ENCODE data around the gene QSOX1. TPM values are rescaled to one million over a fixed set of nuclear protein-coding genes. Genes with fewer than 3 reads are reported as not detected.

The QSOX1 gene
- total RNA-seq, 2 experiments from 2014 or later, result 38.9 to 40.9 TPM

- ChIA-PET POLR2A (no interaction called here), CTCF (interaction anchor here (1.1 kb wide), 1 partner anchor 14 kb away, joined by 3 read pairs; no protein-coding TSS in a partner anchor)
Measured at GRCh38 chr1:180145446-180145845, 9.2 kb upstream of the QSOX1 start.

GRCh38 chr1:180150982-180151381 lies 3.7 kb upstream of the QSOX1 start:
- CTCF ChIA-PET, result no interaction called here
- POLR2A ChIA-PET, result no interaction called here

DNA sequence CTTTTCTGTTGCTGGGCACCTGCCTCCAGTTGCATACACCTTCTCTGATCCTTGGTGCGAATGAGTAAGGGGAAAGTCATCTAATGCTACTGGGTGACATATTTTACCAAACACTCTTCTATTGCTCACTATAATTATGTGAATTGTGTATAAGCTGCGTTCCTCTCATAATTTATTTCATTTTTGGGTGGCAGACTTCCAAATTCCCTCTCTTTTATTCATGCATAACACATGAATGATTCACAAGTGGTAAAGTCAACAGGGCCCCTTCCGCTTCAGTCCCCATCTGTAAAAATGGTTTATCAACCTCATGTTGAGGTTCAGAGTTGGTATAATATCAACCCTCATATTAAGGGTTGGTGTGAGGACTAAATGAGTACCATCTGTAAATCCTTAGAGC lies 3.2 kb upstream of the QSOX1 start:
- CTCF ChIA-PET, result no interaction called here
- POLR2A ChIA-PET, result no interaction called here

- ChIA-PET CTCF (no interaction called here), POLR2A (no interaction called here)
Measured at GRCh38 chr1:180152588-180152987, 2.1 kb upstream of the QSOX1 start.

GRCh38 chr1:180153032-180153431 lies 1.6 kb upstream of the QSOX1 start:
- CTCF ChIA-PET, result no interaction called here
- POLR2A ChIA-PET, result no interaction called here

- ChIA-PET CTCF (interaction anchor here (2.0 kb wide), 1 partner anchor 14 kb away, joined by 9 read pairs; no protein-coding TSS in a partner anchor), POLR2A (no interaction called here)
Measured at GRCh38 chr1:180154003-180154324, 705 bp upstream of the QSOX1 start.

DNA sequence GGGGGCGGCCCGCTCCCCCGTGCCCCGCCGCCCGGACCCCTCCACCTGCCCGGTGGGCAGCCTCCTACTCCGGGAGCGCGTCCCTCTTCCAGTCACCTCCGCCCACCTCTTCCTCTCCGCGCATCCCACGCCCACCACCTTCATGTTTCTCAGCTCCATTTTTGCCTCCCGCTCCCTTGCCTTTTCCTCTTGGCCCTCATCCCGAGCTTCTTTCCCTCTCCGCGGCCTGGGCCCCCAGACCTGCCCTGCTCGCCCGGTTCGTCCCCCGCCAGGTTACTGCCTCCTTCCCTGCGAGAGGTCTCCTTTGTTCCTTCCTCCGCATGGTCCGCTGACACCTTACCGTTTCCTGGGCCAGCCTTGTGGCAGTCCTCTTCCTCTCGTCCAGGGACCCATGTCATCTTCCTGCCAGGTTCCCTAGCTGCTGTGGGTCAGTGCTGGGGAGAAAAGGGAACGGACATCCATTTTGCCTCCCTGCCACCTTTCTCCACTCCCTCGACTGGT lies 563 bp downstream of the QSOX1 start:
- ChIA-PET POLR2A (interaction anchor here (0.5 kb wide), 1 partner anchor 347 kb away, joined by 4 read pairs; no protein-coding TSS in a partner anchor), CTCF (interaction anchor here (1.8 to 2.0 kb wide), 2 partner anchors 13 to 24 kb away, joined by 6 to 9 read pairs; no protein-coding TSS in a partner anchor)

DNA sequence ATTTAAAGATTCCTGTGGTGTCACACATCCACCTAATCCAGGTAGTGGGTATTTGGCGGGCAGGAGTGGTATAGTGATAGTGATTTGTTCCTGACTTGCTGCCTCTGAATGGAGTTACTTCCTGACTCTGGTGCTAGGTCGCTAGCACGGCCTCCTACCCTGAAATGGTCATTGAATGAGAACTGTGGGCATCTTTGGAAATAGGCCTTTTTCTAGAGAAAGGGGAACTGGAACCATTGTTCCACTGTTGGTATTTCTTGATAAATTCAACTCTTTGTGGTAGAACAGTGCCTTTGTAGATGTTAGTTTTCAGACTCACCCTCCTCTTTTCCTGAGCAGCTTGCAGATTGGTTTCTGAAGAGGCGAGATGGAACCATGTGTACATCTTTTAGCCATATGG lies 1.5 kb downstream of the QSOX1 start:
- POLR2A ChIA-PET, result no interaction called here
- CTCF ChIA-PET, result interaction anchor here (1.8 kb wide), 1 partner anchor 23 kb away, joined by 6 read pairs; no protein-coding TSS in a partner anchor

GRCh38 chr1:180156631-180157091 lies 2.0 kb downstream of the QSOX1 start:
- POLR2A ChIA-PET, result no interaction called here
- CTCF ChIA-PET, result interaction anchor here (1.8 kb wide), 1 partner anchor 22 kb away, joined by 6 read pairs; no protein-coding TSS in a partner anchor

GRCh38 chr1:180157108-180157507 lies 2.4 kb downstream of the QSOX1 start:
- ChIA-PET CTCF (no interaction called here), POLR2A (no interaction called here)

GRCh38 chr1:180157576-180158057 lies 2.9 kb downstream of the QSOX1 start:
- CTCF ChIA-PET, result no interaction called here
- POLR2A ChIA-PET, result no interaction called here

DNA sequence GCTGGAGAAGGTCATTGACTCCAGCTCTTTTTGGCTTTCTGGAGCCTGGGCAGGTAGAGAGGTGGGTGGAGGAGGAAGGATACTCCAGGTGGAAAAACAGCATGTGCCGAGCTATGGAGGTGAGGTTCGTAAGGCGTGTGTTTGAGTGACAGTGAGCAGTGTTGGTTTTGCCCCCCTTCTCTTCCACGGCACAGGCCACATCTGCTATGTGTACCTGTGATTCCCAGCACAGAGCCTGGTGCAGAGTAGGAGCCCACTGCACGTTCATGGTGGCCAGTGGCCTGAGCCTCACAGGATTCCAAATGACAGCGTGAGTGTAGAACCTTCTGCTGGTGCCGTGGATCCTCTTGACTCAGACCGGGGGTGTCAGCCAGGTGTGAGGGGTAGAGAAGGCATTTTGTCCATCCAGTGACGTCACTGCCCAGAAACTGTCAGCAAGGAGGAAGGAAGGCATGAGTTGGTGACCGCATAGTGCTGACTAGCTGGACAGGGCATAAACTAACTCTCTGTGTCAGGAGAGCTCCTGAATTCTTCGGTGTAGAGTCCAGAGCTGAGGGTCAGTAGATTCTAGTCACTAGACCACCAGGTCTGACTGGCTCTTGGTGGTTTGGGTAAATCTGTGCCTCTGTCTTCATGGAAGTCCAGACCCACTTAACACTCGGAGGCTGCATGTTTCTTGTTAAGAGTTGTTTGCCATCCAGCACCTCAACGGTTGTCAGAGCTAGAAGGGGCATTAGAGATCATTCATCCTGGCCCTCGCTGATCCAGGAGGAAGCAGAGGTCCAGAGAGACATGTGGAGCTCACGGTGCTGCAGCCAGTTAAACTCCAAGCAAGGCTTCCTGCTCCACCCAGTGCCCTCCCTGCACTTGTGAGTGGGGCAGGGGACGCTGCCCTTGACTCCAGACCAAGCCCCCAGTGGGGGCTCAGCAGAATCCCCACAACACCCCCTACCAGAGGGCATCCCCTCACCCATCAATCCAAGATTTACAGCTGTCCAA lies 3.8 kb downstream of the QSOX1 start:
- ChIA-PET POLR2A (no interaction called here), CTCF (interaction anchor here (1.9 kb wide), 1 partner anchor 20 kb away, joined by 5 read pairs; no protein-coding TSS in a partner anchor)

- ChIA-PET CTCF (no interaction called here), POLR2A (no interaction called here)
Measured at GRCh38 chr1:180160357-180160756, 5.7 kb downstream of the QSOX1 start.

- ChIA-PET CTCF (no interaction called here), POLR2A (no interaction called here)
Measured at GRCh38 chr1:180163041-180163440, 8.4 kb downstream of the QSOX1 start.

DNA sequence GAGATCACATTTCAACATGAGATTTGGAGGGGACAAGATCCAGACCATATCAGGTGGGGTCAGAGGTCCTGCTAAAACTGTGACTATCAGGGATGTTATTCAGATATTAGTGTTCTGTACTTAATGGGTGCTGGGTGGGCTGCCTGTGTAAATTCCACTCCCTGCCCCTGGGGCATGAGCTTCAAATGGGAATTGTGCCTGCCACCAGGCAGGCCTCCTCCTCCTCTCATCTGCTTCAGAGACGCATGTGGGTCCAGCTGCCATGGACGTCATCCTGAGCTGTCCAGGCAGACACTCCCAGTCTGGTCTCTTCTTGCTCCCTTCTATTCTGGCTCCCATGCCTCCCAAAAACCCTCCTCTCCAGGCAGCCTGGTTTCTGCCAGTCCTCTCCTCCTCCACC lies 10.4 kb downstream of the QSOX1 start:
- CTCF ChIA-PET, result interaction anchor here (3.4 kb wide), 1 partner anchor 14 kb away, joined by 14 read pairs; no protein-coding TSS in a partner anchor
- POLR2A ChIA-PET, result no interaction called here

DNA sequence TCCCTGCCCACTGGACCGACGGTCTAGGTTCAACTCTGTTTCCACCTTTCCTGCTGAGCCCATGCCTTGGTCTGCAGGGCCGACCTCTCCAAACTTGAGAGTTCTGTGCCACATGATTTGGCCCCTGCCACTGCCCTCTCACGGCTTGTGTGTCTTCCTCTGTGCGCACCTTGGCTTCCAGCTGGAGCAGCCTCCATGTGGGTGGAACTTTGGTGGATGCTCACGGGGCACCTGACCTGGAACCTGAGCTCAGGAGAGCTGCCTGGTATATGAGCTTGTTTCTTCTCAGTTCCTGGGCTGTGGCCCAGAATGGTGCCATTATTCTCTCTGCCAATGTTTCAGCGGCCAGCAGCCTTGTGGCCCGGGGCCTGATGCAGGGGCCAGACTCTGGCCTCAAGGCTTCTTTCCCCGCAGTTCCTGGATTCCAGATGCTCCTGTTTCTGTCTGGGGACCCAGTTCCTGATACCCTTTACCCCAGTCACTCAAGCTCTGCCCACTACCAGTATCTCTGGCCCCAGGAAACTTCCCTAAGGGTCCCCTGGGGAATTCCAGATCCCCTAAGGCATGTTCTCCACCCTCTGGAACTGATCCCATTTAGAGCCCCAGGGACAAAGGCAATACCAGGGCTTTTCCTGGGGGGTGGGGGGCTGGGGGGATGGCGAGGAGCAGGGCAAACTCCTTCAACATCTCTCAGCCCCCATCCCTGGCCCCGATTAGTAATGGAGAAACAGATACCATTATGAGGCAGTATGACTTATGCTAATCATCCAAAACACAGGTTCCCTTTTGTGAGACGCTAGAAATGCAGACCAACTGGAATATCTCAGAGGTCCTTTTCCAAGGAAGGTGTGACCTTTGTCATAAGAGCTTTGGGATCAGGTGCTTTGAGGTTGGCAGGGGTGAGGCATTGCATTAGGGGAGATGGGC lies 11.1 kb downstream of the QSOX1 start:
- ChIA-PET CTCF (interaction anchor here (3.4 kb wide), 1 partner anchor 13 kb away, joined by 14 read pairs; no protein-coding TSS in a partner anchor), POLR2A (no interaction called here)

- POLR2A ChIA-PET, result no interaction called here
- CTCF ChIA-PET, result interaction anchor here (3.4 kb wide), 1 partner anchor 12 kb away, joined by 14 read pairs; no protein-coding TSS in a partner anchor
Measured at GRCh38 chr1:180166436-180166800, 11.7 kb downstream of the QSOX1 start.

DNA sequence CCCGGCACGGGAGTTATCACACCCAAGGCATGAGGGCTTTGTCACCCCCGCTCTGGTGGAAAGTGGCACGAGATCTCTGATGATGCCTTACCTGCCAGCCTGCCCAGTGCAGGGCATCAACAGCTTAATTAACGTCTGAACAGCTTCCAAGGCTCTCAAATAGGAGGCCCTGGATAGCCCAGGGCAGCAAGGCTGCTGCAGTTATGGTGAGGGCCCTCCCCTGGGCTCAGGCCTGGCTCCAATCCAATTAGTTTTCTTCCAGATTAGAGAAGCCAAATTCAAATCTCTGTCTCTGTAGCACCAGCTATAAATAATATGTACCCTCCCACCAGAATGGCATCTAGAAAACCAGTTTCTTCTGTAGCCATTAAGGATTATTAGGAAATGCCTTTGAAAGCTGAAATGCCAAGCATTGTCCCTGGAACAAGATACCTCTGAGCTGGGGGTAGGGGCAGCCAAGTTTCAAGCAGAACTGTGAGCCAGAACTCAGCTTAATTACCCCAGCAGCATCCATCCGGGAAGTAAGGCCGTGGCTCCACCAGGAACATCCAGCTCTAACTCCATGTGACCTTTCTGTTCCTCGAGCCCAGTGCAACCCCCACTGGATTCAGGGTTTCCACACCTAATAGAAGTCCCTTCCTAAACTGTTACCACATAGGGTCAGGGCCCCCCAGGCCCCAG lies 12.5 kb downstream of the QSOX1 start:
- ChIA-PET CTCF (interaction anchor here (1.1 to 3.4 kb wide), 4 partner anchors 11 to 357 kb away, joined by 3 to 14 read pairs (median 6); partner anchors contain the start of gene QSOX1), POLR2A (no interaction called here)

Measured in activated CD8-positive, alpha-beta memory T cell treated with anti-CD3 and anti-CD28 coated beads for 36 hours (primary cell).